Brain pericyte (primary cell): ENCODE data around the gene GLS2.
"Not testable (repeated sequence)": the region's sequence is repeated elsewhere in the genome, so short reads cannot be mapped to it uniquely, and the experiment has no call there.

Experiments used
- DNase-seq: peaks from one replicate; pipeline ENCODE4 v3.0.0-alpha.2; 2012; ENCODE audit warnings: low read depth, low spot score

GLS2 gene

DNA sequence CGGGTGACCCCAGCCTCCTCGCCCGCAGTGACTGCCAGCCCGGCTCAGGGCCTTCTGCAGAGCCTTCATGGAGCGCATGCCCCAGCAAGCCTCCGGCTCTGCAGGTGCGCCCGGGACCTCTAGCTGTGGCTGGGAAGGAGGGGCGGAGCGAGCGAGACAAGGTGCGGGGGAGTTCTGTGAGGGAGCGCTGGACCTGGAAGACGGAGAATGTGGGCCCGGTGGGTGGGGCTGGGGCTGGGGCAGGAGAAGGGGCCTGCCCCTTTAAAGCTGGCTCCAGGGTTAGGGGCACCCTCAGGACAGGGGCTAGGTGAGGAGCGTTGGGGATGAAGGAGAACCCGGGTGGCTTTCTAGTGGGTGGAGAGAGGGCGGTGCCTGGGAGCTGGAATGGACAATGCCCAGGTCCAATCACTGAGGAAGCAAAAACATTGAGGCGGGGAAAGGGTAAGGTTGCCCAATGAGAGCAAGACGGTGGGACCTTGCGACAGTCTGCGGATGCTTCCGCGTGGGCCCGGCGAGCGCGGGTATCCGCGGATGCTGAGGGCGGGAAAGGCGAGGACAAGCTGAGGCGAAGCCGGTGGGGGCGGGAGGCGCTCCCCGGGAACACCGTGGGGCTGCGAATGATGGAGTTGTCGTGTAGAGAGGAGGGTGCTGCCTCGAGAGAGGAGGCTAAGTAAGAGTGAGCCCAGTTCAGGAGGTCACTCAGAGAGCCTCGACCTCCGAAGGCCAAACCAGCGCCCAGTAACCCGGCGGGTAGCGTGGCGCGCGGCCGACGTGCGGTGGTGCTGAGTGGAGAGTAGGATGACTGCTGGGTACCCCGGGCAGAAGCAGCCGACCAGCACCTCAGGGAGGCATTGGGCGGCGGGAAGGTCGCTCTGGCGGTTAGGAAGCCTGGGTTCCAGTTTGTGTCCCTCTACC, at the start of gene GLS2:
GLS2 (minus strand) TSS at position 121 of the 915 bp plus-strand sequence; CDS start at position 78, 43 bp downstream.
- DNase-seq, result no peak

DNA sequence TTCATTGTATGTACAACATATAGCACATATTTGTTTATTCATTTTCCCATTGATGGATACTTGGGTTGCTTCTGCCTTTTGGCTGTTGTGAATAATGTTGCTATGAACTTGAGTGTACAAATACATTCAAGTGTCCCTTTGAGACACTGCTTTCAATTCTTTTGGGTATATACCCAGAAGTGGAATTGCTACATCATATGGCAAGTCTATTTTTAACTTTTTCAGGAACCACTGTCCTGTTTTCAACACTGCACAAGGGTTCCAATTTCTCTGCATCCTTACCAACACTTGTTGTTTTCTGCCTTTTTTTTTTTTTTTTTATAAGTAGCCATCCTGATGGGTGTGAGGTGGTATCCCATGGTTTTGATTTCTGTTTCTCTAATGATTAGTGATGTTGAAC, 49.6 kb upstream of the GLS2 start:
- no peak for DNase-seq

DNA sequence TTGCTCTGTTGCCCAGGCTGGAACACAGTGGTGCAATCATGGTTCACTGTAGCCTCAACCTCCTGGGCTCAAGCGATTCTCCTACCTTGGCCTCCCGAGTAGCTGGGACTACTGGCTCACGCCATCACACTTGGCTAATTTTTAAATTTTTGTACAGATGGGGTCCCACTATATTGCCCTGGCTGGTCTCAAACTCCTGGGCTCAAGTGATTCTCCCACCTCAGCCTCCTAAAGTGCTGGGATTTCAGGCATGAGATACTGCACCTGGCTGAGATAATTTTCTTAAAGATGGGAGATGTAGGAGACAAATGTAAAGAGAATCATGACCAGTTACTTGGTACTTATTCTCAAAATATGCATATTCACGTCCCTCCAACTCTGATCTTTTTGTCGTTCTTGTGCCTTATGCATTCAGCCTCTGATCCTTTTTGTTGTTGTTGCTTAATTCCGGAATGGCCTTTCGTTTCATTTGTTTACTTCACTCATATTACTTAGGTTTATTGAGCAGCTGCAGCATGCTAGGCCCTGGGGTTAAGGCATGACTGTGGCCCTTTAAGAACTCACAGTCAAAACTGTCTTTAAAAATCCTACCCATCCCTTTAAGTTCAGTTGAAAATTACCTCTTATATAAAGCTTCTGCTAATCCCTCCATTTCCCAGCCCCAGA, 42.6 kb upstream of the GLS2 start:
- no peak for DNase-seq

GRCh38 chr12:56529656-56530055, 41.7 kb upstream of the GLS2 start:
- no peak for DNase-seq

- no peak for DNase-seq
Measured at GRCh38 chr12:56528846-56529245, 40.9 kb upstream of the GLS2 start.

GRCh38 chr12:56522411-56523193, 34.6 kb upstream of the GLS2 start:
- no peak for DNase-seq

- DNase-seq, result peak; percentile 68
Measured at GRCh38 chr12:56521590-56522371, 33.8 kb upstream of the GLS2 start, which contains the start of gene RBMS2. Gene RBMS2, plus strand, starts transcription at chr12:56521820. Its CDS starts 204 bp downstream, at chr12:56522024.

GRCh38 chr12:56521209-56521589, 33.2 kb upstream of the GLS2 start:
- no peak for DNase-seq

GRCh38 chr12:56520506-56520905, 32.5 kb upstream of the GLS2 start:
- no peak for DNase-seq

GRCh38 chr12:56520048-56520447, 32.1 kb upstream of the GLS2 start:
- DNase-seq, result no peak

DNA sequence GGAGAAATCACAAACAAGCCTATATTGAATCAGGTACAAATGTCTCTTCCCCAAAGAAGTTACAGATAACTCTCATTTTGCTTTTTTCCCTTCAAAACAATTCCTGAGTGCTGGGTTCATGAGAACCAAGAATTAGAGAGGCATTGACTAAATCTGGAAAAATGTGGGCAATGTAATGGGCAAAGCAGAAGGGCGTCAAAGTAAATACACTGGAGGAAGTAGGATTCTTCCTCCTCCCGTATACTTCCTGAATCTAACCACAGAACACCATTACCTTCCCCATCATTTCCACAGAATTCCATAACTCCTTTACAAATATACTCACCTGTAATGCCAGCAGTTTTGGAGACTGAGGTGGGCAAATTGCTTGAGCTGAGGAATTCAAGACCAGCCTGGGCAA, 30.6 kb upstream of the GLS2 start:
- DNase-seq, result no peak

GRCh38 chr12:56517854-56518253, 29.9 kb upstream of the GLS2 start:
- no peak for DNase-seq

DNA sequence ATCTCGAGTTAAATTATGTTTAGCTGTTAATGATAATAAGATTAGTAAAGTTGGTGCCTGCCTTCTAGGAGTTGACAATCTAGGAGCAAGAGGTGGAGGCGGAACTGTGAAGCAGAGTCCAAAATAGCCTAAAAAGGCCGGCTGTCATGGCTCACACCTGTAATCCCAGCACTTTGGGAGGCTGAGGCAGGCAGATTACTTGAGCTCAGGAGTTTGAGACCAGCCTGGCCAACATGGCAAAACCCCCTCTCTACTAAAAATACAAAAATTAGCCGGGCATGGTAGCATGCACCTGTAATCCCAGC, 26.0 kb upstream of the GLS2 start:
- not testable (repeated sequence) for DNase-seq

DNA sequence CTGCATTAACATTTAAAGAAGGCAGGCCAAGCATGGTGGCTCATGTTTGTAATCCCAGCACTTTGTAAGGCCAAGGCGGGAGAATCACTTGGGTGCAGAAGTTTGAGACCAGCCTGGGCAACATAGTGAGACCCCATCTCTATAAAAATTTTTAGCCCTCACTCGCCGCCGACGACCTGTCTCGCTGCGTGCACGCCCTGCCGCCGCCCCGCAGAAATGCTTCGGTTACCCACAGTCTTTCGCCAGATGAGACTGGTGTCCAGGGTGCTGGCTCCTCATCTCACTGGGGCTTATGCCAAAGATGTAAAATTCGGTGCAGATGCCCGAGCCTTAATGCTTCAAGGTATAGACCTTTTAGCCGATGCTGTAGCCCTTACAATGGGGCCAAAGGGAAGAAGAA, 22.8 kb upstream of the GLS2 start:
- no peak for DNase-seq

DNA sequence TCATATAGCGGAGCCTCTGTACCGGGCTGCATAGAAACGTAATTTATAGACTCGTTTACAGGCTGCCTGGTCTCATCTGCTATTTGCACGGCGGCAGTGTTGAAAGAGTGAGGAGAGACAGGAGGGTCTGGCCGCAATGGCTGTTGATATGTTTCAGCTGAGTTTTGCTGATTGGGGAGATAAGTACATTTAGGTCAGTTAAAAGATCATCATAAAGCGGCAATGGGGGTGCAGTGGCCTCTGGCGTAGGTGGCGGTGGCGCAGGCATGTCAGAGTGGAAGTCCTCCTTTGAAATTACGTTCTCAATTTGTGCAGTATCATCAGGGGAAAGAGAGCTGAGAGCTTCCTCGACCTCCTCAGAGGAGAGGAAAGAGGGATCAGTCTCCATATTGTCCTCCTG, 11.9 kb upstream of the GLS2 start:
- not testable (repeated sequence) for DNase-seq

DNA sequence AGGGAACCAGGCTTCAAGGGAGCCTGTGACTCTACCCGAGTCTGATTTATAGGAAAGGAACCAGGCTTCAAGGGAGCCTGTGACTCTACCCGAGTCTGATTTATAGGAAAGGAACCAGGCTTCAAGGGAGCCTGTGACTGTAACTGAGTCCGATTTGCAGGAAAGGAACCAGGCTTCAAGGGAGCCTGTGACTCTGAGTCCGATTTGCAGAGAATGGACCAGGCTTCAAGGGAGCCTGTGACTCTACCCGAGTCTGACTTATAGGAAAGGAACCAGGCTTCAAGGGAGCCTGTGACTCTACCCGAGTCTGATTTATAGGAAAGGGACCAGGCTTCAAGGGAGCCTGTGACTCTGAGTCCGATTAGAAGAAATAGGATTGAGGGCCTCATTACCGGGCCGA, 11.5 kb upstream of the GLS2 start:
- not testable (repeated sequence) for DNase-seq

DNA sequence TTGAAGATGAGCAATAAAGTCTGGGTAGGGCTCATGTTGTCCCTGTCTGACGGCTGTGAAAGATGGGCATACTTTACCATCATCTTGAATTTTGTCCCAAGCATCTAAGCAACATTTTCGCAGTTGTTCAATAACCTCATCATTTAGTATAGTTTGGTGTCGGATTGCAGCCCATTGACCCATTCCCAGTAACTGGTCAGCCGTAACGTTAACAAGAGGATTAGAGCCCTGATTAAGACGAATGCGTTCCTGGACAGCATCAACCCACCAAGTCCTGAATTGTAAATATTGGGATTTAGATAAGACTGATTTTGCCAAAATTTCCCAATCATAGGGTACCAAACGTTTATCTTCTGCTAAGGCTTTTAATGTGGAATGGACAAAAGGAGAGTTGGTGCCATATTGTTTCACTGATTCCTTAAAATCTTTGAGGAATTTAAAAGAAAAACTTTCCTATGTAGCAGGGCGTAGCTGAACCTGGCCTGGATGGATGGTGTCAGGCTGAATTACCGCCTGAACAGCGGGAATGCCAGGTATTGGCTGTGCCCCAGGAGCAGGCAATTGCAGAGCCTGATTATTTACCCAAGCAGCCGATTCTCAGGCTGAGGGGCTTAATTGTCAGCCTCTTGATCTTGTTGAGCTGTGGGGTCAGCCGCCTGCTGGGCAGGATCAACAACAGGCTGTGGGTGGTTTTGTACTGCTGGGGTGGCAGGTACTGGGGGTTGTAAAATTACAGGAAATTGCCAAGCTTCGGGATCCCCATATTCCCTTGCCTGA, 10.4 kb upstream of the GLS2 start:
- not testable (repeated sequence) for DNase-seq

DNA sequence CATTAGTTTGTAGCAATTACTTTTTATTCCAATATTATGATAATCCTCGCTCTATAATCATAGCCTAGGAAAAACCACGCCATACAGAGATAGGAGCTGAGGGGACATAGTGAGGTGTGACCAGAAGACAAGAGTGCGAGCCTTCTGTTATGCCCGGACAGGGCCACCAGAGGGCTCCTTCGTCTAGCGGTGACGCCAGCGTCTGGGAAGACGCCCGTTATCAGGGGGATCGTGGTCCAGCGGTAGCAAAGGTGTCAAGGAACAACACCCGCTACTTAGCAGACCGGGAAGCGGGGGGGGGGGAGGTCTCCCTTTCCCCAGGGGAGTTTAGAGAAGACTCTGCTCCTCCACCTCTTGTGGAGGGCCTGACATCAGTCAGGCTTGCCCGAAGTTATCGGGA, 8.7 kb upstream of the GLS2 start:
- DNase-seq, result not testable (repeated sequence)

DNA sequence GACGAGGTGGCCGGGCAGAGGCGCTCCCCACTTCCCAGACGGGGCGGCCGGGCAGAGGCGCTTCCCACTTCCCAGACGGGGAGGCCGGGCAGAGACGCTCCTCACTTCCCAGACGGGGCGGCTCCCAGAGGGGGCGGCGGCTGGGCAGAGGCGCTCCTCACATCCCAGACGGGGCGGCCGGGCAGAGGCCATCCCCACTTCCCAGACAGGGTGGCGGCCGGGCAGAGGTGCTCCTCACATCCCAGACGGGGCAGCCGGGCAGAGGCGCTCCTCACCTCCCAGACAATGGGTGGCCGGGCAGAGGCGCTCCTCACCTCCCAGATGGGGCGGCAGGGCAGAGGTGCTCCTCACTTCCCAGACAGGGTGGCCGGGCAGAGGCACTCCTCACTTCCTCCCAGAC, 6.5 kb upstream of the GLS2 start:
- not testable (repeated sequence) for DNase-seq

DNA sequence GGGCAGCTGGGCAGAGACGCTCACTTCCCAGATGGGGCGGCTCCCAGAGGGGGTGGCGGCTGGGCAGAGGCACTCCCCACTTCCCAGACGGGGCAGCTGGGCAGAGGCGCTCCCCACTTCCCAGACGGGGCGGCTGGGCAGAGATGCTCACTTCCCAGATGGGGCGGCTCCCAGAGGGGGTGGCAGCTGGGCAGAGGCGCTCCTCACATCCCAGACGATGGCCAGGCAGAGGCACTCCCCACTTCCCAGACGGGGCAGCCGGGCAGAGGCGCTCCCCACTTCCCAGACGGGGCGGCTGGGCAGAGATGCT, 6.1 kb upstream of the GLS2 start:
- DNase-seq, result not testable (repeated sequence)
